Uterus (tissue), 4 donors: Measurements from ENCODE around the gene LRRC4C. TPM values are rescaled to one million over a fixed set of nuclear protein-coding genes. Genes with fewer than 3 reads are reported as not detected.

ENCODE experiments used
- DNase-seq, 2 donors: peaks; one replicate each; pipeline ENCODE4 v3.0.0-alpha.2; 2019 to 2020
- H3K27ac ChIP-seq, 2 donors: fragments of 200-600 bp; sonication (generic); 1 replicate in 1 of 2; 2 replicates in 1 of 2; pipeline ENCODE4 v1.5.1; 2016 to 2018
- H3K27me3 ChIP-seq, 2 donors: fragments of 200-600 bp; sonication (generic); one replicate each; pipeline ENCODE4 v1.5.1; 2018 to 2019; ENCODE audit warnings: control low read depth in 1 of 2
- H3K36me3 ChIP-seq, 2 donors: fragments of 200-600 bp; sonication (generic); one replicate each; pipeline ENCODE4 v1.5.1; 2019; ENCODE audit warnings: control low read depth in 1 of 2
- H3K4me1 ChIP-seq, 2 donors: fragments of 200-600 bp; sonication (generic); one replicate each; pipeline ENCODE4 v1.5.1; 2018 to 2019; ENCODE audit warnings: control low read depth in 1 of 2
- H3K4me3 ChIP-seq, 2 donors: fragments of 200-600 bp; sonication (generic); 1 replicate in 1 of 2; 2 replicates in 1 of 2; pipeline ENCODE4 v1.5.1; 2018 to 2019; ENCODE audit warnings: mild to moderate bottlenecking in 1 of 2
- H3K9me3 ChIP-seq, 2 donors: fragments of 200-600 bp; sonication (generic); one replicate each; pipeline ENCODE4 v1.5.1; 2019; ENCODE audit warnings: control low read depth in 1 of 2
- POLR2A ChIP-seq, 2 donors: fragments of 450-650 bp; IDR thresholded peaks; one replicate each; pipeline ENCODE4 v1.6.1; 2016; ENCODE audit warnings: antibody characterized with exemption in 2 of 2, mild to moderate bottlenecking in 1 of 2, moderate library complexity in 1 of 2
- intact Hi-C: fragments of 100-400 bp; cut with DNase I; formaldehyde crosslinking; loops from one replicate; pipeline ENCODE4 v1.15.1; 2023; ENCODE audit warnings: low total_unique reads
- total RNA-seq, 4 donors: library from RNA; depleted of rRNA in 3 of 4; stranded (reverse); fragments of >200 nt in 3 of 4; gene quantifications; one replicate each; pipeline versions ENCODE4 v1.1.0 to v1.2.4, GENCODE V29; 2014 to 2023
- TF ChIP-seq, protein P1 (sequence below), 4 experiments: fragments of 200-600 bp in 2 of 4; fragments of 450-650 bp in 2 of 4; sonication (generic) in 2 of 4; IDR thresholded peaks; one replicate each; pipeline ENCODE4 v1.5.1; 2016 to 2019; ENCODE audit warnings: antibody characterized with exemption in 4 of 4, mild to moderate bottlenecking in 2 of 4, moderate library complexity in 1 of 4
- donor health status: DM: yes; HTN: yes; CAD: no.

LRRC4C gene
- total RNA-seq, 4 donors from 2014 or later, result 1.5 to 16.9 (median 2.1) TPM; not detected in 1

DNA sequence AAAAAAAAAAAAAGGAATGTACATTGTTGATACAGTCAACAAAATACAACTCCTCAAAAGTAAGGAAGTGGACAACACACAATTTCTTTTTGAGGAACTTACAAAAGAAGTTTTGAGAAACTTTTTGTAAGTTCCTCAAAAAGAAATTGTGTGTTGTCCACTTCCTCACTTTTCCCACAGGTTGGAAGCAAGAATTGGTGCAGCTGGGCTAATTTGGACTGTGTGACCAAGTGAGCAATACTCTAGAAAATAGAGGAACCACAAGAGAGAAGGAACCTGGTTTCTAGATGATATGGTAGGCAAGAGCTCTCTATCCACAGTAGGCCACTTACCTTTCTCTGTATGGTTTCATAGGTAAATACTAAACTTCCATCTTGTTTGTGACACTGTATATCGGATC is 1053.8 kb downstream of the LRRC4C start:
- Histone ChIP-seq H3K27me3 (no peaks in the 10 kb centered on the region), H3K4me1 (no peaks in the 10 kb centered on the region), H3K9me3 (no peaks in the 10 kb centered on the region), H3K4me3 (no peak overlapping the region), H3K36me3 (no peaks in the 10 kb centered on the region), H3K27ac (no peak overlapping the region)
- intact Hi-C loops, result no loop called here
- no peak for DNase-seq
- TF ChIP-seq POLR2A (IDR thresholded peaks at IDR 0.05), result no peak
- TF ChIP-seq, protein P1, sequence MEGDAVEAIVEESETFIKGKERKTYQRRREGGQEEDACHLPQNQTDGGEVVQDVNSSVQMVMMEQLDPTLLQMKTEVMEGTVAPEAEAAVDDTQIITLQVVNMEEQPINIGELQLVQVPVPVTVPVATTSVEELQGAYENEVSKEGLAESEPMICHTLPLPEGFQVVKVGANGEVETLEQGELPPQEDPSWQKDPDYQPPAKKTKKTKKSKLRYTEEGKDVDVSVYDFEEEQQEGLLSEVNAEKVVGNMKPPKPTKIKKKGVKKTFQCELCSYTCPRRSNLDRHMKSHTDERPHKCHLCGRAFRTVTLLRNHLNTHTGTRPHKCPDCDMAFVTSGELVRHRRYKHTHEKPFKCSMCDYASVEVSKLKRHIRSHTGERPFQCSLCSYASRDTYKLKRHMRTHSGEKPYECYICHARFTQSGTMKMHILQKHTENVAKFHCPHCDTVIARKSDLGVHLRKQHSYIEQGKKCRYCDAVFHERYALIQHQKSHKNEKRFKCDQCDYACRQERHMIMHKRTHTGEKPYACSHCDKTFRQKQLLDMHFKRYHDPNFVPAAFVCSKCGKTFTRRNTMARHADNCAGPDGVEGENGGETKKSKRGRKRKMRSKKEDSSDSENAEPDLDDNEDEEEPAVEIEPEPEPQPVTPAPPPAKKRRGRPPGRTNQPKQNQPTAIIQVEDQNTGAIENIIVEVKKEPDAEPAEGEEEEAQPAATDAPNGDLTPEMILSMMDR (IDR thresholded peaks at IDR 0.05), result no peak

DNA sequence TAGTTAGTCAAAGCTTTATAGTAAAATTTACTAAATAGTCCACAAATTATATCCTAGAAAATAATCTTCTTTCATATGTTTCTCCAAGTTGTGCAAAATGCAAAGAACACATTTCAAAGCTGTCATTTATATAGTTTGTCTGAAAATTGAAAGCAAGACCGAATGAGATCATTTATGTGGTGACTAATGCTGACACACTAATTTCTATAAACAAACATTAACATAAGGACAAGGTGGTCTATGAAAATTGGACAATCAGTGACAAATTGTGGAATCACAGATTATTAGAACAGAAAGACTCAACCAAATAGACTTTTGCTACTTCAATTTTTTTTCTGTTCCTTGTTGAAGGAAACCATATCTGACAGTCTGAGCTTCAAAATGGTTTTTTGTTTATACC is 1056.1 kb downstream of the LRRC4C start:
- Histone ChIP-seq H3K27me3 (no peaks in the 10 kb centered on the region), H3K9me3 (no peaks in the 10 kb centered on the region), H3K4me3 (no peak overlapping the region), H3K36me3 (no peaks in the 10 kb centered on the region), H3K27ac (no peak overlapping the region), H3K4me1 (no peaks in the 10 kb centered on the region)
- intact Hi-C loops, result no loop called here
- TF ChIP-seq, protein P1 (IDR thresholded peaks at IDR 0.05), result no peak
- no peak for TF ChIP-seq POLR2A (IDR thresholded peaks at IDR 0.05)
- DNase-seq, result no peak

DNA sequence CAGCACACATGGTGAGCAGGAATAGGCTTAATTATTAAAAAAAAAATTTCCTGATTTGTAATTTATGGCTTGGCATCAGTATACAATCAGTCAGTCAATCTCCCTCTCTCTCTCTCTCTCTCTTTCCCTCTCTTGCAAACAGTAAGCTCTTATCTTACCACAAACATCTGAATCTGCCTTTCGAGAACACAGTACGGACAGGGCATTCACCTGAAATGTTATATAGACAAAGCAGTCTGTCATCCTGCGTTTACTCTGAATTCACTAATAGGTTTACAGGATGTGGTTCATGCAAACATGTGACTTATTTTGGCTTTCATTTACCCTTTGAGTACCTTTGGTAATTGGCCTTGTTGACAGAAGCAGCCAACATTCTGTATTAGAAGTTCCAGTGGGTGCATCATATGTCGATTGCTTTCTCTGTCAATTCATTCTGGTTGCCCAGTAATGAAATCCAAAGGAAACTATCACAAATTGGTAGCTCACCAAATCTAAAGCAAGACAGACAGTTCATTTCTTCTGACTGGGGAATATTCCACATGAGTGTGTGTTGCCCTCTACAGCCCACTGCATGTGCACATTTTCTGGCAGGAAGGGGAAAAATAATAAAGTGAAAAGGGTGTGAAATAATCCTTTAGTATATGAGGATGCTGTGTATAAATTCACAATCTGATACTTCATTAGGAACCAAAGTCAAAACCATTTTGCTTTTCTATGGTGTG is 1058.2 kb downstream of the LRRC4C start:
- Histone ChIP-seq H3K36me3 (no peaks in the 10 kb centered on the region), H3K4me1 (no peaks in the 10 kb centered on the region), H3K27ac (no peak overlapping the region), H3K9me3 (no peaks in the 10 kb centered on the region), H3K27me3 (no peaks in the 10 kb centered on the region), H3K4me3 (no peak overlapping the region)
- DNase-seq, result no peak
- intact Hi-C loops, result no loop called here
- TF ChIP-seq, protein P1 (IDR thresholded peaks at IDR 0.05), result no peak
- TF ChIP-seq POLR2A (IDR thresholded peaks at IDR 0.05), result no peak

DNA sequence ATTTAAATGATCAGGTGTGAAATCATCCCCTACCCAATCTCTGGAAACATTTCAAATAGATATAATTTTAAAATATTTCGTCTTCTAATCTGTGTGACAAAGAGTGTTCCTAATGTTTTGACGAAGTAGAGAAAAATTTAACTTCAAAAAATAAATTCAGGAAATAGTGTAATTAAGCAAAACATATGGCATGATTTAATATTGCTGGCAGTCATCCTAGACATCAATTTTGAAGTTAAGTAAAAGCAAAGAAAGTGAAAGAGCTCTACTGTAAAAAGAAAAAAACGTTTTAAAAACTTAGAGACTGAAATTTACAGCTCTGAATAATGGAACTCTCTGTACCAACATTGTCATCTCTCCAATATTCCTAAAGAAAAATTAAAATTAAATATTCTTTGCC is 1062.3 kb downstream of the LRRC4C start:
- no peak for TF ChIP-seq POLR2A (IDR thresholded peaks at IDR 0.05)
- TF ChIP-seq, protein P1 (IDR thresholded peaks at IDR 0.05), result no peak
- no peak overlapping the region for H3K4me3 ChIP-seq
- H3K27me3 ChIP-seq, result no peaks in the 10 kb centered on the region
- no peak overlapping the region for H3K27ac ChIP-seq
- H3K36me3 ChIP-seq, result no peaks in the 10 kb centered on the region
- DNase-seq, result no peak
- intact Hi-C loops, result no loop called here
- no peaks in the 10 kb centered on the region for H3K9me3 ChIP-seq
- no peaks in the 10 kb centered on the region for H3K4me1 ChIP-seq

DNA sequence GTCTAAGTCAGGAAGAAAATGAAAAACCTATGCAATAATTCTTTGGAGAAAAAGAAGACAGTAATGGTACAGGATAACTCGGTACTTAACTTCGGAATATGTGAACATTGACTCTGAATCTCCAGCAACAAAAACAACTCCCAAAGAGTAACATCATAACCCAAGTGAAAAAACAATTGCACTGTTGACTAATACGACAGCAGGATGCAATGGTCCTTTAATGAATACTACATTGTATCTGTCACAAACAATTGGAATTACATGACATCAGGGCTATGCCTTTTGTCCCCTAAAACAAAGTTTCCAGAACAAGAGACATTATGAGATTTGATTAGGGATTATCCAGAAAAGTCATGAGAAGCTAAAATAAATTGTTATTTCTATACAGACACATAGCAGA is 1065.9 kb downstream of the LRRC4C start:
- TF ChIP-seq, protein P1 (IDR thresholded peaks at IDR 0.05), result no peak
- TF ChIP-seq POLR2A (IDR thresholded peaks at IDR 0.05), result no peak
- Histone ChIP-seq H3K36me3 (no peaks in the 10 kb centered on the region), H3K27ac (no peak overlapping the region), H3K27me3 (no peaks in the 10 kb centered on the region), H3K4me3 (no peak overlapping the region), H3K4me1 (no peaks in the 10 kb centered on the region), H3K9me3 (no peaks in the 10 kb centered on the region)
- no peak for DNase-seq
- intact Hi-C loops, result no loop called here
